ENCODE measurements around the gene ATOX1.

- TF ChIP-seq POLR2A (IDR thresholded peaks at IDR 0.05; ENCODE audit: low read depth, low read length) (no peak), POLR2AphosphoS5 (IDR thresholded peaks at IDR 0.05; ENCODE audit: low read depth, low read length) (no peak)
These were observed 40.3 kb downstream of the ATOX1 start for GRCh38 chr5:151718153-151718552.
